Measurements from ENCODE around the gene C19orf12.

Gene C19orf12

GRCh38 chr19:29714953-29715700 is at the start of gene C19orf12:
C19orf12 (minus strand) TSS chr19:29715261; CDS start chr19:29708413, 6,848 bp downstream.
- DNase-seq = peak; percentile 47 to 55

- DNase-seq = no peak
Measured at GRCh38 chr19:29764361-29764760, 49.3 kb upstream of the C19orf12 start.

- DNase-seq = no peak
Measured at GRCh38 chr19:29763196-29763595, 48.1 kb upstream of the C19orf12 start.

- DNase-seq = no peak
Measured at GRCh38 chr19:29761575-29762232, 46.6 kb upstream of the C19orf12 start.

- DNase-seq = no peak
Measured at GRCh38 chr19:29760752-29761502, 45.9 kb upstream of the C19orf12 start.

- no peak for DNase-seq
Measured at GRCh38 chr19:29759359-29759758, 44.3 kb upstream of the C19orf12 start.

- DNase-seq = no peak
Measured at GRCh38 chr19:29758863-29759262, 43.8 kb upstream of the C19orf12 start.

GRCh38 chr19:29757551-29757950 is 42.5 kb upstream of the C19orf12 start:
- no peak for DNase-seq

- no peak for DNase-seq
Measured at GRCh38 chr19:29753934-29754305, 38.9 kb upstream of the C19orf12 start.

- no peak for DNase-seq
Measured at GRCh38 chr19:29753190-29753933, 38.3 kb upstream of the C19orf12 start.

GRCh38 chr19:29752450-29753025 is 37.5 kb upstream of the C19orf12 start:
- DNase-seq = no peak

- DNase-seq = no peak
Measured at GRCh38 chr19:29751932-29752331, 36.9 kb upstream of the C19orf12 start.

GRCh38 chr19:29750001-29750400 is 34.9 kb upstream of the C19orf12 start:
- no peak for DNase-seq

GRCh38 chr19:29748996-29749849 is 34.2 kb upstream of the C19orf12 start:
- no peak for DNase-seq

GRCh38 chr19:29745253-29745652 is 30.2 kb upstream of the C19orf12 start:
- DNase-seq = no peak

- no peak for DNase-seq
Measured at GRCh38 chr19:29743681-29744080, 28.6 kb upstream of the C19orf12 start.

- DNase-seq = no peak
Measured at GRCh38 chr19:29741776-29742175, 26.7 kb upstream of the C19orf12 start.

GRCh38 chr19:29741226-29741625 is 26.2 kb upstream of the C19orf12 start:
- DNase-seq = no peak

- no peak for DNase-seq
Measured at GRCh38 chr19:29737461-29738000, 22.5 kb upstream of the C19orf12 start.

- DNase-seq = no peak
Measured at GRCh38 chr19:29735829-29736228, 20.8 kb upstream of the C19orf12 start.

- DNase-seq = no peak
Measured at GRCh38 chr19:29731331-29731850, 16.3 kb upstream of the C19orf12 start.
